ENCODE results near the gene IFT20. TPM values are rescaled to one million over a fixed set of nuclear protein-coding genes. Genes with fewer than 3 reads are reported as not detected.
A peak's percentile ranks its signal among the peaks of the same experiment; 100 is the strongest.

IFT20 gene
- total and polyA plus RNA-seq, 2 of the 13 experiments (the other 11 are each of a cell fraction or from before 2014, with no cell fraction given), result 28.0 to 37.8 TPM

GRCh38 chr17:28318759-28319597 is 16.3 kb downstream of the IFT20 start, which contains the start of gene TMEM97 (continued):
- no peak; the same call in 1 of the 2 replicates for TF ChIP-seq HIVEP1 (CRISPR knock-in tag; IDR thresholded peaks at IDR 0.05)
- TF ChIP-seq KLF11 (CRISPR knock-in tag; IDR thresholded peaks at IDR 0.05), result 0 out of 2 replicates have a peak, but pooled peaks have one; percentile 49
- peak; percentile 51; the same call in 1 of the 2 replicates for TF ChIP-seq MEIS1 (CRISPR knock-in tag; IDR thresholded peaks at IDR 0.05; ENCODE audit: borderline replicate concordance)
- peak; percentile 74; the same call in 1 of the 2 replicates for TF ChIP-seq NFAT5 (CRISPR knock-in tag; IDR thresholded peaks at IDR 0.05)
- TF ChIP-seq DRAP1 (CRISPR knock-in tag; IDR thresholded peaks at IDR 0.05), result peak; percentile 71; the same call in 1 of the 2 replicates
- no peak for TF ChIP-seq TOE1 (CRISPR knock-in tag; IDR thresholded peaks at IDR 0.05)
- 0 out of 2 replicates have a peak, but pooled peaks have one; percentile 22 for TF ChIP-seq RFXANK (CRISPR knock-in tag; IDR thresholded peaks at IDR 0.05)
- peak; percentile 84 for TF ChIP-seq ZBTB34 (CRISPR knock-in tag; IDR thresholded peaks at IDR 0.05)
- TF ChIP-seq ZNF235 (CRISPR knock-in tag; IDR thresholded peaks at IDR 0.05; ENCODE audit: borderline replicate concordance), result no peak
- TF ChIP-seq SETDB1 (CRISPR knock-in tag; IDR thresholded peaks at IDR 0.05; ENCODE audit: borderline replicate concordance), result no peak
- TF ChIP-seq ZNF24 (IDR thresholded peaks at IDR 0.05), result no peak
- TF ChIP-seq TCF12 (IDR thresholded peaks at IDR 0.05), result no peak
- TF ChIP-seq TCF12 (CRISPR knock-in tag; IDR thresholded peaks at IDR 0.05), result no peak
- TF ChIP-seq PLSCR1 (CRISPR knock-in tag; IDR thresholded peaks at IDR 0.05; ENCODE audit: borderline replicate concordance), result 0 out of 2 replicates have a peak, but pooled peaks have one; percentile 46
- 0 out of 2 replicates have a peak, but pooled peaks have one; percentile 29 for TF ChIP-seq EEA1 (CRISPR knock-in tag; IDR thresholded peaks at IDR 0.05; ENCODE audit: borderline replicate concordance)
- TF ChIP-seq RBM39 (IDR thresholded peaks at IDR 0.05; ENCODE audit: low read depth, low read length, poor library complexity, severe bottlenecking), result no peak
- TF ChIP-seq ZNF83 (CRISPR knock-in tag; IDR thresholded peaks at IDR 0.05; ENCODE audit: borderline replicate concordance), result 0 out of 2 replicates have a peak, but pooled peaks have one; percentile 87
- no peak; the same call in 1 of the 2 replicates for TF ChIP-seq EHMT2 (IDR thresholded peaks at IDR 0.05; ENCODE audit: borderline replicate concordance, low read depth, low read length)
- TF ChIP-seq NCOR1 (IDR thresholded peaks at IDR 0.05; ENCODE audit: borderline replicate concordance, low read length), result no peak
- TF ChIP-seq CEBPB (IDR thresholded peaks at IDR 0.05; ENCODE audit: borderline replicate concordance, low read depth, low read length), result no peak
- TF ChIP-seq HDAC6 (IDR thresholded peaks at IDR 0.05; ENCODE audit: low read depth, low read length), result no peak

All from HepG2 (cell line).